T47D (cell line): ENCODE data around the gene BICDL2.
"Not testable (repeated sequence)": the region's sequence is repeated elsewhere in the genome, so short reads cannot be mapped to it uniquely, and the experiment has no call there.

Experiments
- DNase-seq, 2 experiments: peaks; one replicate each; pipeline versions ENCODE4 v3.0.0 to v3.0.0-alpha.2; 2011 to 2012; ENCODE audit warnings: low read depth in 1 of 2, low spot score in 1 of 2
- JUND ChIP-seq: IDR thresholded peaks from 2 replicates; pipeline ENCODE4 v1.6.1; 2012; ENCODE audit warnings: low read depth
- in situ Hi-C: cut with HindIII; loops from 2 replicates; pipeline ENCODE4 v1.10.0; 2016; ENCODE audit warnings: low sequenced_read_pairs, low pct_unique_long_range_greater_than_20kb

The BICDL2 gene

DNA sequence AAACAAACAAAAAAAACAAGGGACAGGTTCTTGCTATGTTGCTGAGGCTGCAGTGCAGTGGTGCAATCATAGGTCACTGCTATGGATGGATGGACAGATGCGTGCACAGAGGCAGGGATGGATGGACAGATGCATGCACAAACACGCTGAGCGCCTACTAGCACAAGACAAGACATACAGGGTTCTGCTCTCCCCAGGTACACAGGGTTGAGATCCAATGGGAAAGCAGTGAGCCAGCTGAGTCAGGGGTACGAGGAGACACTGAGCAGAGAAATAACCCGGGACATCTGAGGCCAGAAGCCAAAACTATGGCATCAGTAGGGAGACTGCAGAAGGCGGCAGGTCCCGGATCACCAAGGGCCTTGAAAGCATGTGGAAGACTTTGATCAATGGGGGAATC, 34.9 kb upstream of the BICDL2 start:
- in situ Hi-C loops: no loop called here
- no peak for TF ChIP-seq JUND

DNA sequence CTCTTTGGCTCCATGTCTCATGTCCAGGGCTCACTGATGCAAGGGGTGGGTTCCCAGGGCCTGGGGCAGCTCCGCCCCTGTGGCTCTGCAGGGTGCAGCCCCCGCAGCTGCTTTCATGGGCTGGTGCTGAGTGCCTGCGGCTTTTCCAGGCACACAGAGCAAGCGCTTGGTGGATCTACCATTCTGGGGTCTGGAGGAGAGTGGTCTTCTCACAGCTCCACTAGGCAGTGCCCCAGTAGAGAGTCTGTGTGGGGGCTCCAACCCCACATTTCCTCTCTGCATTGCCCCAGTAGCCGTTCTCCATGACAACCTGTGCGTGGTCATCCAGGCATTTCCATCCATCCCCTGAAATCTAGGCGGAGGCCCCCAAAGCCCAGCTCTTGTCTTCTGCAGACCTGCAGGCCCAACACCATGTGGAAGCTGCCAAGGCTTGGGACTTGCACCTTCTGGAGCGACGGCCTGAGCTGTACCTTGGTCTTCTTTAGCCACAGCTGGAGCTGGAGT, 33.9 kb upstream of the BICDL2 start:
- DNase-seq: no peak
- in situ Hi-C loops: no loop called here
- no peak for TF ChIP-seq JUND

More for the DNA sequence above, 34.9 kb upstream of the BICDL2 start:
- no peak for DNase-seq

DNA sequence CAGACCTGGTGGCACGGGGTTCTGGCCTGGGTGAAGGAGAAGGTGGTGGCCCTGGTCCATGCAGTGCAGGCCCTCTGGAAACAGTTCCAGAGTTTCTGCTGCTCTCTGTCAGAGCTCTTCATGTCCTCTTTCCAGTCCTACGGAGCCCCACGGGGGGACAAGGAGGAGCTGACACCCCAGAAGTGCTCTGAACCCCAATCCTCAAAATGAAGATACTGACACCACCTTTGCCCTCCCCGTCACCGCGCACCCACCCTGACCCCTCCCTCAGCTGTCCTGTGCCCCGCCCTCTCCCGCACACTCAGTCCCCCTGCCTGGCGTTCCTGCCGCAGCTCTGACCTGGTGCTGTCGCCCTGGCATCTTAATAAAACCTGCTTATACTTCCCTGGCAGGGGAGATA, 32.4 kb upstream of the BICDL2 start:
- DNase-seq, in situ Hi-C loops: not testable (repeated sequence)

DNA sequence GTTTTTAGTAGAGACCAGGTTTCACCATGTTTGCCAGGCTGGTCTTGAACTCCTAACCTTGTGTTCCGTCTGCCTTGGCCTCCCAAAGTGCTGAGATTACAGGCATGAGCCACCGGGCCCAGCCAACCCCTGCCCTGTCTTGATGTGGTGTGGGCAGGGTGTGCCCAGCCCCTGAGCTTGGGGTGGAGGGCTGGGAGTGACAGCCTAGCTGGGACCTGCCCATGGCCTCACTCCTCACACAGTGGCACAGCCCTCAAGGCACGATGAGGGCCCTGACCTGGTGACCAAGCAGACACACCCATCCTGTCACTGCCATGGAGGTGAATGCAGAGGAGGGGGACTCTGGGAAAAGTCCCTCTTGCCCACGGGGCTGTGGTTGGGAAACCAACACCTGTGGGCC, 31.7 kb upstream of the BICDL2 start:
- in situ Hi-C loops: no loop called here
- no peak for DNase-seq
- no peak for TF ChIP-seq JUND

DNA sequence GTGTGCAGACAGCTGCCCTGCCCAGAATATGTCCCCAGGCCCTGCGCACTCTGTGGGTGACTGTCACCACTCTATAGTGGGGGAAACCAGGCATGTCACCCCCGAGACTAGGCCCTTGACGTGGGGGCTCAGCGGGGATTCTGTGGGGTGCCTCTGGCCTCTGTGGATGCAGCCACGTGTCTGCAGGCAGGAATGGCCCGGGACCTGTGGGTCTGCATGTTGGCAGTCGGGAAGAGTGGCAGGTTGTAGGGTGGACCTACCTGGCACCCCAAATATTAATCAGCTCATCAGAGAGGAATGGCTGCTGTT, 29.6 kb upstream of the BICDL2 start:
- DNase-seq: no peak
- in situ Hi-C loops: no loop called here
- no peak for TF ChIP-seq JUND

DNA sequence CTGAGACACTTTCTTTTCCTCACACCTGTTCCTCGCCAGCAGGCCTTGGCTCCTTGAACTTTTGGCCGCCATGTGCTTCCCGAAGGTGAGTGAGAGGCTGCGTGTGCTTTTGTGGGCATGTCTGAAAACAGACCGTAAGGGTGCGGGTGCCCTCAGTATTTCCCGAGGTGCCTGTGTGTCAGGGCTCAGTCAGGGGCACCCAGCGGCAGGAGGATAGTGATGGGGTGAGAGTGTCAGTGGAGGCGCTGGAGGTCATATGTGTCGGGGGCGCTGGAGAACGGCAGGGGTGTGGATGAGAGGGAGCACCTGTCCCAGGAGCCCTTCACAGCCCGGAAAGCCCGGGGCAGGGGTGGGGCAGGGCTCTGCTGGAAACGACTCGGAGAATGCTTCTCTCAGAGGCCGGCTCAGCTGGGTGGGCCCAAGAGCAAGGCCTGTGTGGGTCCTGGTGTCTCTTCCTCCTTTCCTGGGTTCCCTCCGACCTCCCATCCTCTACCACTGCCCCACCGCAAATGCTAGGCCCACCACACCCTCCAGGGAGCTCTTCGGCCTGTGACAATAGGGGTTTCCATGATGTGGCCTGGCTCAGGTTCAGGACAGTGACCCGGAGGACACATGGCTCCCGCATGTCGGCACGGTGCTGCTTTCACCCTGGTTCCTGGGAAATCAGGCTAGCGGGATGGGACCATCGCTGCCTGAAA, 29.1 kb upstream of the BICDL2 start:
- no peak for DNase-seq
- in situ Hi-C loops: no loop called here
- no peak for TF ChIP-seq JUND

DNA sequence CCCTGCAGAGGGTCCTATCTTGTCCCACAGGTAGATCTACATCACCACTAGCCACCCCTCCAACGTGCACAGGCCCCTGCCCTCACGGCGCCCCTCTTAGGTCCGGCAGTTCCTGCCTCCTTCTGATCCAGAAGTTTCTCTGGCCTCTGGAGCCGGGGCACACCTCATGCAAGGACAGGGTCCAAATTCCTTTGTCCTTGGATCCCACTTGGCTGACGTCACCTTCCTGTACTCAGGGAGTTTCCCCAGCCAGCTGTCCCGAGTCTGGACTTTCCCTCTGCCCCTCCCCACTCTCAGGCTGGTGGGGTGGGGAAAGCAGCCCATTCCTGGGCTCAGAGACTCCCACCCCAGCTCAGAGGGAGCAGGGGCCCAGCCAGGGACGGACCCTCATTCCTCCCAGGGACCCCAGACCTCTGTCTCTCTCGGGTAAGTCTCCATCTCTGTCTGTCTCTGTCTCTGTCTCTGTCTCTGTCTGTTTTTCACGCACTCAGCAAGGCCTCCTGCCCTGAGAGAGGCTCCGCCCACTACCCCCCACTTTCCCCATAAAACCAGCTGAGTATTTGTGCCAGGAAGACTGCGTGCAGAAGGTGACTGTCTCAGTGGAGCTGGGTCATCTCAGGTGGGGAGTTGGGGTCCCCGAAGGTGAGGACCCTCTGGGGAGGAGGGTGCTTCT, 28.5 kb upstream of the BICDL2 start, which contains the start of gene IL32:
IL32 (plus strand) TSS at position 572 of the 673 bp plus-strand sequence. CDS start 172 bp downstream, outside the sequence.
- in situ Hi-C loops: no loop called here
- TF ChIP-seq JUND: no peak
- no peak for DNase-seq

DNA sequence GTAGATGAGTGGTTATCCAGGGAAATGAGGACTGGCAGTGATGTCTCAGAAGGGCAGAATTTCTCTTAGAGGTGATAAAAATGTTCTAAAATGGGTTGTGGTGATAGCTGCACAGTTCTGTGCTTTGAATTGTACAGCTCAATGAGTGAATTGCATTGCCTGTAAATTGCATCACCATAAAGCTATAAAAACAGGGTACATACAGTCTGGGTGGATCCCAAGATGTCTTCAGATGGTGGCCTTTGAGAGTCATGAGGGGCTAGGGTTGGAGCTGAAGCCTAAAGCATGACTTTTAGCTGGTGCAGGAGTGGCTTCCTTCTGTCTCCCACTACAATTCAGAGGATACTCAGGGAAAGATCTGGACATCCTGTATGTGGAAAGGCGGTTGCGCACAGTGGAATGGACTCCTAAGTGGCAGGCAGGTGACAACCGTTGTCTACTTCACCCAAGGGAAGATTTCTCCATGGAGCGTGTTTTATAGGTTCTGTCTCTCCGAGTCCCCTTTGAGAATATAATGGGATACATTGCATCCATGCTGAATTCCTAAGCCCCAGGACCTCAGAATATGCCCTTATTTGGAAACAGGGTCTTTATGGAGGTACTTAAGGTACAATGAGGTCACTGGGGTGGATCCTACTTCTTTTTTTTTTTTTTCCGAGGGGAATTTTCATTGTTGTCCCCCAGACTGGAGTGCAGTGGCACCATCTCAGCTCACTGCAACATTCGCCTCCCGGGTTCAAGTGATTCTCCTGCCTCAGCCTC, 27.1 kb upstream of the BICDL2 start:
- TF ChIP-seq JUND: no peak
- no peak for DNase-seq
- in situ Hi-C loops: no loop called here

DNA sequence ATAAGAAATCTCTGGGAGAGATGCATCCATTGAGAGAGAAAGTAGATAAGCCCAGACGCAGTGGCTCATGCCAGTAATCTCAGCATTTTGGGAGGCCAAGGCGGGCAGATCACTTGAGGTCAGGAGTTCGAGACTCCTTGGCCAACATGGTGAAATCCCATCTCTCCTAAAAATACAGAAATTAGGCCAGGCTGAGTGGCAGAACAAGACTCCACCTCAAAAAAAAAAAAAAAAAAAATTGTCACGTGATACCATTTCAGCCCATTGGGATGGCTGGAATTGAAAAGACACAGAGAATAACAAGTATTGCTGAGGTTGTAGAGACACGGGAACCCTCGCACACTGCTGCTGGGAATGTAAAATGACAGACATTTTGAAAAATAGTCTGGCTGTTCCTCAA, 25.8 kb upstream of the BICDL2 start:
- no peak for DNase-seq
- in situ Hi-C loops: no loop called here
- TF ChIP-seq JUND: no peak

DNA sequence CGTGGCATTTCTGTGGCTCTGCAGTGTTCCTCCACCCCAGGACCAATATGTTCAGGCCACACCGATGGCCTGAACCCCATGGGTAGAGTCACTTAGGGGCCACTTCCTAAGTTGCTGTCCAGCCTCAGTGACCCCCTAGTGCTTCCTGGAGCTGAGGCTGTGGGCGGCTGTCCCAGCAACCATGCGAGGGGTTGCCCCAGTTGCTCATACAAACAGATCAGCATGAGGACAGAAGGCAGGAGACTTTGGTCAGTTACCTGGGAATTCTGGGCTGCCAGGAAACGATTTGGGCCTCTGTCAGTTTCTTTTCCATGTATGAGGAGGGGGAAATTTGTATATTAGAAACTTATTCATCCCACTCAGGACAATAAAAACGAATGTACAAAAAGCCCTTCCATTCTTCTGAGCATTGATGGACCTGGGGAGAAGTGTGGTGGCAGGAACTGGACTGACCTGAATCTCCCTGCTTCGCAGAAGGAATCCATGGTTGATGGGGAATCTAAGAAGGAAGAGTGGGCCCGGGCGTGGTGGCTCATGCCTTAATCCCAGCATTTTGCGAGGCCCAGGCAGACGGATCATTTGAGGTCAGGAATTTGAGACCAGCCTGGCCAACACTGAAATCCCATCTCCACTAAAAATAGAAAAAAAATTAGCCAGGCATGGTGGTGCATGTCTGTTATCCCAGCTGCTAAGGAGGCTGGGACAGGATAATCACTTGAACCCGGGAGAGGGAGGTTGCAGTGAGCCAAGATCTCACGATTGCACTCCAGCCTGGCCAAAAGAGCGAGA, 23.8 kb upstream of the BICDL2 start:
- in situ Hi-C loops: no loop called here
- TF ChIP-seq JUND: no peak
- DNase-seq: no peak

DNA sequence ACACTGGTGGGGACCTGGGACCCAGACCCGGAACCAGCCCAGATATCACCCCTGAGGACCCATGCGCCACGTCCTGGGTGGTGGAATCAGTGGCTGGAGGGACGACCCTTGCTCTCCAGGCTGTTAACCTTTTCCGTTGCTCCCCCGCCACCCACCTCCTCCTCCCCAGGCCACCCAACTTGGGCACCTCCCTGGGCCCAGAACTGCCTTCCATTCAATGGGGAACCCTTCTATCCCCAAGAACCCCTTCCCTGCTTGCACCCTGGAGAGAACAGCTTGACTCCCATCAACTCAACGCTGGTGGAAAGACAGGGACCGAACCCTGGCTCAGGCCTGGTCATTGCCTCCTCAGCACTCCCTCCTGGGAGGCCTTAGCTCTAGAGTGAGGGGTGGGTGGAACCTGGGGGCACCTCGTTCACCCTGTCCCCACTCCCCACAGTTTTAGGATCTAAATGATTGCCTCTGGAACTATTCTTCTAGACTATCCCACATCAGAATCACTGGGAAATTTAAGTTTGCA, 23.0 kb upstream of the BICDL2 start:
- in situ Hi-C loops: no loop called here
- no peak for TF ChIP-seq JUND
- DNase-seq: no peak

DNA sequence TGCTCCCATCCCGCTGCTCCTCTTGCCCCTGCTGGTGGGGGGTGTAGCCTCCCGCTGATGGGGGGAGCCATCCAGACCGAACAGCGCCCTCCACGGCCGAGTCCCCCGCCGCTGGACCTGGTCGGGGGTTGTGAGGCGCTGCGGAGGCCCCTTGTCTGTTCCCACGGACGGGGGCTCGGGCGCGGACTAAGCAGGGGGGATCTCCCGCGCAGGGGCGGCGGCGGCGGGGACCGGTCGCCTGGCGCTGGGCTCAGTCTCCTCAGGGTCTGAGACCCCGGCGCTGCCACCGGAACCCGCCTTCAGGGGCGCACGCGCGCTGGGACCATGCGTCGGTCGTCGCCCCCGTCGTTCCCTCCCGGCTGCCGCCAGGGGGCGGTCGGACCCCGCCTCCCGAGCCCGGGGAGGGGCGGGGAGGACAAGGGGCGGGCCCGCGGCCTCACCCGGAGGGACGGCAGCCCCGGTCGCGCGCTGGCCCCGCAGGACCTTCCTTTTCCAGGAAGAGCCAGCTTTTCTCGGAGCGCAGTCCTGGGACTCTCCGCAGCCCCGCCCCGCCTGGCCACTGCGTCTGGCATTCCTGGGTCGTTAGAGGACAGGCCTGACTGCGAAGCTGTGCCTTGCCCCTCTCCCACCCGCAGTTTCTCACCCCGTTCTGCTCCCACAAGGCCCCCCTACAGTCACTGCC, 22.4 kb upstream of the BICDL2 start:
- in situ Hi-C loops: no loop called here
- peak; percentile 82 to 90 for DNase-seq

More for the DNA sequence above, 22.4 kb upstream of the BICDL2 start:
- no peak for TF ChIP-seq JUND
